GM12878 (cell line): ENCODE data around the gene TBC1D1.
A peak's percentile ranks its signal among the peaks of the same experiment; 100 is the strongest.

Experiments used
- CBX3 ChIP-seq: fragments of 200-600 bp; sonication (generic); IDR thresholded peaks from 2 replicates; pipeline ENCODE4 v1.6.1; 2016; ENCODE audit warnings: low read depth, borderline replicate concordance
- CTCF ChIP-seq, 3 experiments: IDR thresholded peaks in 2 of 3; conservative IDR thresholded peaks in 1 of 3; 2 replicates each; pipeline ENCODE4 v1.5.1; 2011; ENCODE audit warnings: low read depth in 3 of 3, low read length in 3 of 3, mild to moderate bottlenecking in 3 of 3, control low read depth in 2 of 3, moderate library complexity in 2 of 3, inconsistent platforms in 1 of 3, mixed read lengths in 1 of 3; ENCODE audit not compliant: control insufficient read depth in 2 of 3, insufficient read depth in 1 of 3; ENCODE audit errors: extremely low read depth in 1 of 3
- EED ChIP-seq: sonication (generic); IDR thresholded peaks from 2 replicates; pipeline ENCODE4 v1.6.1; 2016; ENCODE audit warnings: antibody characterized with exemption, low read depth
- EP300 ChIP-seq, 2 experiments: fragments of 150-350 bp in 1 of 2; IDR thresholded peaks; 2 replicates each; pipeline ENCODE4 v1.6.1; 2011 to 2012; ENCODE audit warnings: low read depth in 2 of 2, low read length in 2 of 2, borderline replicate concordance in 1 of 2, improper control_type of control experiment in 1 of 2, inconsistent platforms in 1 of 2; ENCODE audit not compliant: control insufficient read depth in 1 of 2
- EZH2 ChIP-seq: IDR thresholded peaks from 2 replicates; pipeline ENCODE4 v1.6.1; 2012; ENCODE audit warnings: low read depth, mild to moderate bottlenecking, control low read depth, inconsistent platforms, low read length, borderline replicate concordance; ENCODE audit not compliant: control insufficient read depth
- IRF4 ChIP-seq: IDR thresholded peaks from 2 replicates; pipeline ENCODE4 v1.6.1; 2011; ENCODE audit warnings: low read depth, low read length
- POLR2A ChIP-seq: IDR thresholded peaks from 2 replicates; pipeline ENCODE4 v1.6.1; 2011; ENCODE audit warnings: low read depth, mild to moderate bottlenecking, low read length
- REST ChIP-seq: IDR thresholded peaks from 2 replicates; pipeline ENCODE4 v1.6.1; 2012; ENCODE audit warnings: mild to moderate bottlenecking, low read depth, low read length
- SIN3A ChIP-seq: IDR thresholded peaks from 2 replicates; pipeline ENCODE4 v1.6.1; 2012; ENCODE audit warnings: low read depth, low read length, improper control_type of control experiment
- ZZZ3 ChIP-seq: IDR thresholded peaks from 2 replicates; pipeline ENCODE4 v1.6.1; 2011; ENCODE audit warnings: low read depth; ENCODE audit not compliant: control insufficient read depth, insufficient read length

- TF ChIP-seq EED: no peak
- TF ChIP-seq CBX3: no peak
- TF ChIP-seq CTCF (IDR thresholded peaks at IDR 0.05 in 2 of 3, conservative IDR thresholded peaks at IDR 0.05 in 1 of 3; ENCODE audit: control insufficient read depth in 2 of 3, extremely low read depth in 1 of 3, insufficient read depth in 1 of 3, low read depth in 3 of 3, low read length in 3 of 3): no peak
- TF ChIP-seq ZZZ3: no peak
- no peak for TF ChIP-seq EZH2
- no peak for TF ChIP-seq IRF4
- no peak for TF ChIP-seq EP300 (IDR thresholded peaks at IDR 0.05; ENCODE audit: borderline replicate concordance in 1 of 2, control insufficient read depth in 1 of 2, low read depth in 2 of 2, low read length in 2 of 2)
- TF ChIP-seq SIN3A: no peak
- no peak for TF ChIP-seq REST
- TF ChIP-seq POLR2A: 0 out of 2 replicates have a peak, but pooled peaks have one; percentile 36
Measured at GRCh38 chr4:38133711-38134480, 243.0 kb downstream of the TBC1D1 start.
